Upper lobe of left lung (tissue), 6 donors: Measurements from ENCODE around the gene PHKG1. TPM values are rescaled to one million over a fixed set of nuclear protein-coding genes. Genes with fewer than 3 reads are reported as not detected.

Experiments used
- ATAC-seq, 2 donors: fragments of 200-7000 bp; cut with Tn5 transposase; one replicate each; pipeline ENCODE4 v1.9.1; 2022; ENCODE audit warnings: mild to moderate bottlenecking in 2 of 2, moderate library complexity in 2 of 2; ENCODE audit not compliant: low FRiP score in 2 of 2
- DNase-seq, 2 donors: peaks; one replicate each; pipeline ENCODE4 v3.0.0-alpha.2; 2019 to 2020
- H3K27ac ChIP-seq, 4 donors: fragments of 200-600 bp; sonication (generic); one replicate each; pipeline ENCODE4 v1.5.1; 2016 to 2019
- H3K27me3 ChIP-seq, 4 donors: fragments of 200-600 bp; sonication (generic); one replicate each; pipeline ENCODE4 v1.5.1; 2017 to 2019
- H3K36me3 ChIP-seq, 4 donors: fragments of 200-600 bp; sonication (generic); one replicate each; pipeline ENCODE4 v1.5.1; 2016 to 2019
- H3K4me1 ChIP-seq, 4 donors: fragments of 200-600 bp; sonication (generic); one replicate each; pipeline ENCODE4 v1.5.1; 2018 to 2019
- H3K4me3 ChIP-seq, 4 donors: fragments of 200-600 bp; sonication (generic); one replicate each; pipeline ENCODE4 v1.5.1; 2017 to 2019; ENCODE audit warnings: mild to moderate bottlenecking in 2 of 4, moderate library complexity in 1 of 4
- H3K9me3 ChIP-seq, 4 donors: fragments of 200-600 bp; sonication (generic); one replicate each; pipeline ENCODE4 v1.5.1; 2018 to 2019
- CTCF ChIP-seq, 6 experiments: fragments of 450-650 bp in 4 of 6; fragments of 200-600 bp in 2 of 6; sonication (generic) in 2 of 6; IDR thresholded peaks; one replicate each; pipeline ENCODE4 v1.5.1; 2016 to 2019; ENCODE audit warnings: antibody characterized with exemption in 6 of 6
- EP300 ChIP-seq, 4 donors: sonication (generic); formaldehyde crosslinking; IDR thresholded peaks; one replicate each; pipeline ENCODE4 v1.5.1; 2017; ENCODE audit warnings: antibody characterized with exemption in 4 of 4, control low read depth in 2 of 4
- POLR2A ChIP-seq, 4 donors: fragments of 450-650 bp; IDR thresholded peaks; one replicate each; pipeline ENCODE4 v1.5.1; 2016 to 2017; ENCODE audit warnings: antibody characterized with exemption in 4 of 4, mild to moderate bottlenecking in 2 of 4
- POLR2AphosphoS5 ChIP-seq, 2 donors: sonication (generic); formaldehyde crosslinking; IDR thresholded peaks; one replicate each; pipeline ENCODE4 v1.5.1; 2017; ENCODE audit warnings: antibody characterized with exemption in 2 of 2
- WGBS, 2 donors: methylation state at CpG; one replicate each; pipeline ENCODE4 v1.1.5; 2017 to 2018; 5-methylcytosine and 5-hydroxymethylcytosine counted together
- total RNA-seq, 6 donors: library from RNA; depleted of rRNA in 4 of 6; stranded (reverse); fragments of >200 nt in 4 of 6; gene quantifications; one replicate each; pipeline versions ENCODE4 v1.1.0 to v1.2.1, GENCODE V29; 2016 to 2021
- donor health status: DM: no; HTN: no; CAD: no; lungs with moderate emphysema.
- donor health status: DM: no; HTN: yes; CAD: no; lungs with severe emphysema.

PHKG1 gene
- total RNA-seq, 6 donors from 2014 or later, result 0.30 to 2.4 (median 0.60) TPM; not detected in 1

DNA sequence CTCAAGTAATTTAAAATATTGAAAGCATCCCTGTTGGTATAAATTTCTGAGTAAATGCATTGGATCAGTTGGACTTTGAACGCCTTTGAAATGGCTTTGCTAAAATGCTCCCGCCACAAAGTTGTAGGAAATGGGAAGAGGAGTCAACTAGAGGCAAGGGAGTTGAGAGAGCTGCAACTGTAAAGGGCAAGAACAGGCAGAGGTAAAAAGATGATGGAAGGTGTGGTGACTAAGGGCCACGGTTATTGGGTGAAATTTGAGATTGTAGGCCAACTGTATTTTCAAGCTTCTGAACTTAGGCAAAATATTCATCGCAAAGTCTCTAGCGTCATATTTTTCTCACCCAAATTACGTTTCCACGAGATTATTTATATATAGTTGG, 29.3 kb downstream of the PHKG1 start:
- Histone ChIP-seq H3K9me3 (no peaks in the 10 kb centered on the region), H3K36me3 (peaks cover 13 to 52% (median 30%) of the 10 kb centered on the region in 4 donors), H3K27ac (peak overlapping the region; percentile 87 to 94 (median 90)), H3K4me3 (peak overlapping the region in 3 of 4 donors; percentile 71 to 87 (median 83)), H3K27me3 (no peaks in the 10 kb centered on the region), H3K4me1 (peaks cover 8 to 16% (median 10%) of the 10 kb centered on the region in 4 donors)
- ATAC-seq (no peak), DNase-seq (no peak)
- WGBS, 2 donors, result 73% methylated on average over 7 of the region's 7 CpGs
- TF ChIP-seq POLR2A (IDR thresholded peaks at IDR 0.05), result no peak
- no peak for TF ChIP-seq EP300 (IDR thresholded peaks at IDR 0.05)
- no peak for TF ChIP-seq POLR2AphosphoS5 (IDR thresholded peaks at IDR 0.05)
- no peak for TF ChIP-seq CTCF (IDR thresholded peaks at IDR 0.05)

GRCh38 chr7:56062382-56062781, 30.4 kb downstream of the PHKG1 start:
- ATAC-seq, result no peak
- Histone ChIP-seq H3K27me3 (no peaks in the 10 kb centered on the region), H3K36me3 (peaks cover 22 to 60% (median 39%) of the 10 kb centered on the region in 4 donors), H3K27ac (peak overlapping the region in 2 of 4 donors; percentile 18 to 32), H3K4me1 (peaks cover 8 to 16% (median 10%) of the 10 kb centered on the region in 4 donors), H3K4me3 (no peak overlapping the region), H3K9me3 (no peaks in the 10 kb centered on the region)
- WGBS, 2 donors, result 76 to 85% methylated on average over 2 of the region's 2 CpGs
- DNase-seq, result no peak
- TF ChIP-seq POLR2AphosphoS5 (IDR thresholded peaks at IDR 0.05) (no peak), EP300 (IDR thresholded peaks at IDR 0.05) (no peak), POLR2A (IDR thresholded peaks at IDR 0.05) (no peak), CTCF (IDR thresholded peaks at IDR 0.05) (no peak)

- H3K4me3 ChIP-seq, result no peak overlapping the region
- H3K4me1 ChIP-seq, result peaks cover 16 to 30% (median 19%) of the 10 kb centered on the region in 4 donors
- H3K9me3 ChIP-seq, result no peaks in the 10 kb centered on the region
- TF ChIP-seq CTCF (IDR thresholded peaks at IDR 0.05) (no peak), POLR2AphosphoS5 (IDR thresholded peaks at IDR 0.05) (no peak), POLR2A (IDR thresholded peaks at IDR 0.05) (no peak), EP300 (IDR thresholded peaks at IDR 0.05) (no peak)
- H3K36me3 ChIP-seq, result peaks cover 20 to 62% (median 47%) of the 10 kb centered on the region in 4 donors
- 84 to 91% methylated on average over 2 of the region's 2 CpGs for WGBS, 2 donors
- DNase-seq (no peak), ATAC-seq (no peak)
- H3K27ac ChIP-seq, result no peak overlapping the region
- no peaks in the 10 kb centered on the region for H3K27me3 ChIP-seq
Measured at GRCh38 chr7:56053993-56054392, 38.8 kb downstream of the PHKG1 start.

DNA sequence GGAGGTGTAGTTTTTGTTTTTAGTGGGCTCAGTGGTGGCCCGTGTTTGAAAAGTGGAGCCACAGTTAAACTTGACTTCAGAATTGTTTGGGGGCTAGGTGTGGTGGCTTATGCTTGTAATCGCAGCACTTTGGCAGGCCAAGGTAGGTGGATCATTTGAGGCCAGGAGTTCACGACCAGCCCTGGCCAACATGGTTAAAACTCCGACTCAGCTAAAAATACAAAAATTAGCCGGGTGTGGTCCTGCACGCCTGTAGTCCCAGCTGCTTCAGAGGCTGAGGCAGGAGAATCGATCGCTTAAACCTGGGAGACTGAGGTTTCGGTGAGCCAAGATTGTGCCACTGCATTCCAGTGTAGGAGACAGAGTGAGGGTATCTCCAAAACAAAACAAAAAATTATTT, 39.4 kb downstream of the PHKG1 start:
- 85 to 86% methylated on average over 9 of the region's 9 CpGs for WGBS, 2 donors
- no peaks in the 10 kb centered on the region for H3K27me3 ChIP-seq
- H3K9me3 ChIP-seq, result no peaks in the 10 kb centered on the region
- no peak overlapping the region for H3K4me3 ChIP-seq
- peaks cover 16 to 36% (median 21%) of the 10 kb centered on the region in 4 donors for H3K4me1 ChIP-seq
- ATAC-seq, result no peak
- peaks cover 18 to 56% (median 41%) of the 10 kb centered on the region in 4 donors for H3K36me3 ChIP-seq
- no peak for DNase-seq
- no peak overlapping the region for H3K27ac ChIP-seq
- no peak for TF ChIP-seq POLR2A (IDR thresholded peaks at IDR 0.05)
- TF ChIP-seq EP300 (IDR thresholded peaks at IDR 0.05), result no peak
- no peak for TF ChIP-seq CTCF (IDR thresholded peaks at IDR 0.05)
- no peak for TF ChIP-seq POLR2AphosphoS5 (IDR thresholded peaks at IDR 0.05)
